ENCODE data around the gene KCNMB2. TPM values are rescaled to one million over a fixed set of nuclear protein-coding genes. Genes with fewer than 3 reads are reported as not detected.

The KCNMB2 gene
- total RNA-seq, 1 experiment from 2014 or later, result not detected

GRCh38 chr3:178767581-178767980 lies 231.3 kb downstream of the KCNMB2 start (continued):
- TF ChIP-seq STAT6 (CRISPR knock-in tag; conservative IDR thresholded peaks at IDR 0.05; ENCODE audit: low read depth), result no peak
- no peak for TF ChIP-seq ESRRA (CRISPR knock-in tag; IDR thresholded peaks at IDR 0.05; ENCODE audit: borderline replicate concordance)
- no peak for TF ChIP-seq KAT7 (CRISPR knock-in tag; IDR thresholded peaks at IDR 0.05; ENCODE audit: borderline replicate concordance)
- no peak for TF ChIP-seq ATF2 (CRISPR knock-in tag; IDR thresholded peaks at IDR 0.05; ENCODE audit: borderline replicate concordance, low read depth)
- TF ChIP-seq IRF1 (CRISPR knock-in tag; IDR thresholded peaks at IDR 0.05), result no peak
- no peak for TF ChIP-seq TEAD4 (CRISPR knock-in tag; IDR thresholded peaks at IDR 0.05)

DNA sequence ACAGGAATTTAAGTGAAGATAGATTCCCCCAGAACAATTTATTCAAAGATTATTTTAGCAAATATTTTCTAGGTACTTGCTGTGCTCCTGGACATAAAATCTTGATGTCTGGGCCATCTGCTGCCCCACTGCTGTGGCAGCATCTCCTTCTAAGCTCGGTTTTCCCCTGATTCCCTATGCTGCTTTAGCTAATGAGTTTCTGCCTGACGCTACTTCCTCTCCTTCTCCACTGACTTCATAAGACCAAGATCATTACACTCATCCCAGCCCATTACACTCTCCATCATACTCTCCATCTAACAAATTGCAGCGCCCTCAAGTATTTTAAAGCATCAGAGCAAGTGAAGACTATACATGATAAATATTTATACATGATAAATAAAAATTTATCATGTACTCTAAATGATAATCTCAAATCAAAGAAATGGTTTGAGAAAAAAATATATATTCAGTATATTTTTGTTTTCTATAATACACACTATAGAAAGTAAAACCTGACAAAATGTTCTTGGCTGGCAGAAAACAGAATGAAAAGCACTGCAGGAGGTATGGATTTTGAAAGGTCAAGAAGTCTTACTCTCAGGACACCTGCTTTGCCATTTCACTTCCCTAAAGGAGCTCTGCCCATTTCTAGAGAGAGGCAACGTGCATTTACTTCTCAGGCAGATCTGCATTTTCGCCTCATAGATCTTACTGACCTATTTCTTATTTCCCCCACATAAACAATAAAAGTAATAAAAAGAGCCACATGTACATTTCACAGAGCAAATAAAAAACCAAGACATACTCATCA lies 232.0 kb downstream of the KCNMB2 start:
- TF ChIP-seq IRF1 (CRISPR knock-in tag; IDR thresholded peaks at IDR 0.05) (no peak), ZNF671 (CRISPR knock-in tag; IDR thresholded peaks at IDR 0.05) (no peak), SOX15 (CRISPR knock-in tag; IDR thresholded peaks at IDR 0.05) (no peak), TEAD1 (CRISPR knock-in tag; IDR thresholded peaks at IDR 0.05) (no peak), E2F5 (CRISPR knock-in tag; IDR thresholded peaks at IDR 0.05) (no peak), TP53 (CRISPR knock-in tag; IDR thresholded peaks at IDR 0.05) (no peak), MXD4 (CRISPR knock-in tag; IDR thresholded peaks at IDR 0.05; ENCODE audit: borderline replicate concordance) (no peak), GRHL2 (CRISPR knock-in tag; IDR thresholded peaks at IDR 0.05; ENCODE audit: insufficient replicate concordance, severe bottlenecking) (no peak)
- TF ChIP-seq, protein P1, sequence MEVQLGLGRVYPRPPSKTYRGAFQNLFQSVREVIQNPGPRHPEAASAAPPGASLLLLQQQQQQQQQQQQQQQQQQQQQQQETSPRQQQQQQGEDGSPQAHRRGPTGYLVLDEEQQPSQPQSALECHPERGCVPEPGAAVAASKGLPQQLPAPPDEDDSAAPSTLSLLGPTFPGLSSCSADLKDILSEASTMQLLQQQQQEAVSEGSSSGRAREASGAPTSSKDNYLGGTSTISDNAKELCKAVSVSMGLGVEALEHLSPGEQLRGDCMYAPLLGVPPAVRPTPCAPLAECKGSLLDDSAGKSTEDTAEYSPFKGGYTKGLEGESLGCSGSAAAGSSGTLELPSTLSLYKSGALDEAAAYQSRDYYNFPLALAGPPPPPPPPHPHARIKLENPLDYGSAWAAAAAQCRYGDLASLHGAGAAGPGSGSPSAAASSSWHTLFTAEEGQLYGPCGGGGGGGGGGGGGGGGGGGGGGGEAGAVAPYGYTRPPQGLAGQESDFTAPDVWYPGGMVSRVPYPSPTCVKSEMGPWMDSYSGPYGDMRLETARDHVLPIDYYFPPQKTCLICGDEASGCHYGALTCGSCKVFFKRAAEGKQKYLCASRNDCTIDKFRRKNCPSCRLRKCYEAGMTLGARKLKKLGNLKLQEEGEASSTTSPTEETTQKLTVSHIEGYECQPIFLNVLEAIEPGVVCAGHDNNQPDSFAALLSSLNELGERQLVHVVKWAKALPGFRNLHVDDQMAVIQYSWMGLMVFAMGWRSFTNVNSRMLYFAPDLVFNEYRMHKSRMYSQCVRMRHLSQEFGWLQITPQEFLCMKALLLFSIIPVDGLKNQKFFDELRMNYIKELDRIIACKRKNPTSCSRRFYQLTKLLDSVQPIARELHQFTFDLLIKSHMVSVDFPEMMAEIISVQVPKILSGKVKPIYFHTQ (CRISPR knock-in tag; IDR thresholded peaks at IDR 0.05), result no peak
- TF ChIP-seq, protein P2, sequence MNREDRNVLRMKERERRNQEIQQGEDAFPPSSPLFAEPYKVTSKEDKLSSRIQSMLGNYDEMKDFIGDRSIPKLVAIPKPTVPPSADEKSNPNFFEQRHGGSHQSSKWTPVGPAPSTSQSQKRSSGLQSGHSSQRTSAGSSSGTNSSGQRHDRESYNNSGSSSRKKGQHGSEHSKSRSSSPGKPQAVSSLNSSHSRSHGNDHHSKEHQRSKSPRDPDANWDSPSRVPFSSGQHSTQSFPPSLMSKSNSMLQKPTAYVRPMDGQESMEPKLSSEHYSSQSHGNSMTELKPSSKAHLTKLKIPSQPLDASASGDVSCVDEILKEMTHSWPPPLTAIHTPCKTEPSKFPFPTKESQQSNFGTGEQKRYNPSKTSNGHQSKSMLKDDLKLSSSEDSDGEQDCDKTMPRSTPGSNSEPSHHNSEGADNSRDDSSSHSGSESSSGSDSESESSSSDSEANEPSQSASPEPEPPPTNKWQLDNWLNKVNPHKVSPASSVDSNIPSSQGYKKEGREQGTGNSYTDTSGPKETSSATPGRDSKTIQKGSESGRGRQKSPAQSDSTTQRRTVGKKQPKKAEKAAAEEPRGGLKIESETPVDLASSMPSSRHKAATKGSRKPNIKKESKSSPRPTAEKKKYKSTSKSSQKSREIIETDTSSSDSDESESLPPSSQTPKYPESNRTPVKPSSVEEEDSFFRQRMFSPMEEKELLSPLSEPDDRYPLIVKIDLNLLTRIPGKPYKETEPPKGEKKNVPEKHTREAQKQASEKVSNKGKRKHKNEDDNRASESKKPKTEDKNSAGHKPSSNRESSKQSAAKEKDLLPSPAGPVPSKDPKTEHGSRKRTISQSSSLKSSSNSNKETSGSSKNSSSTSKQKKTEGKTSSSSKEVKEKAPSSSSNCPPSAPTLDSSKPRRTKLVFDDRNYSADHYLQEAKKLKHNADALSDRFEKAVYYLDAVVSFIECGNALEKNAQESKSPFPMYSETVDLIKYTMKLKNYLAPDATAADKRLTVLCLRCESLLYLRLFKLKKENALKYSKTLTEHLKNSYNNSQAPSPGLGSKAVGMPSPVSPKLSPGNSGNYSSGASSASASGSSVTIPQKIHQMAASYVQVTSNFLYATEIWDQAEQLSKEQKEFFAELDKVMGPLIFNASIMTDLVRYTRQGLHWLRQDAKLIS (CRISPR knock-in tag; IDR thresholded peaks at IDR 0.05; ENCODE audit: borderline replicate concordance), result no peak
- TF ChIP-seq, protein P3, sequence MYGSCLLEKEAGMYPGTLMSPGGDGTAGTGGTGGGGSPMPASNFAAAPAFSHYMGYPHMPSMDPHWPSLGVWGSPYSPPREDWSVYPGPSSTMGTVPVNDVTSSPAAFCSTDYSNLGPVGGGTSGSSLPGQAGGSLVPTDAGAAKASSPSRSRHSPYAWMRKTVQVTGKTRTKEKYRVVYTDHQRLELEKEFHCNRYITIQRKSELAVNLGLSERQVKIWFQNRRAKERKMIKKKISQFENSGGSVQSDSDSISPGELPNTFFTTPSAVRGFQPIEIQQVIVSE (CRISPR knock-in tag; IDR thresholded peaks at IDR 0.05; ENCODE audit: borderline replicate concordance), result no peak
- peak; percentile 48 for ATAC-seq

More for the DNA sequence above, 232.0 kb downstream of the KCNMB2 start:
- H3K4me3 Mint-ChIP-seq, result no peak overlapping the region
- CTCF ChIA-PET, result interaction anchor here (0.6 kb wide), 1 partner anchor 332 kb away, joined by 3 read pairs; no protein-coding TSS in a partner anchor
- no peak for DNase-seq (ENCODE audit: low spot score)
- H3K9me3 Mint-ChIP-seq, result no peaks in the 10 kb centered on the region; the same call in 1 of the 2 replicates
- POLR2A ChIA-PET, result no interaction called here
- no peaks in the 10 kb centered on the region for H3K36me3 Mint-ChIP-seq
- H3K27me3 Mint-ChIP-seq (ENCODE audit: low read depth), result no peaks in the 10 kb centered on the region
- no peak overlapping the region for H3K27ac Mint-ChIP-seq
- H3K4me1 Mint-ChIP-seq, result peaks cover 24% of the 10 kb centered on the region
